Measurements from ENCODE around the gene ARHGAP44. TPM values are rescaled to one million over a fixed set of nuclear protein-coding genes. Genes with fewer than 3 reads are reported as not detected.

ARHGAP44 gene
- total RNA-seq, 1 experiment from 2014 or later, result 9.9 TPM

- Histone ChIP-seq H2BK15ac (ENCODE audit: low read depth, low read length) (no peak overlapping the region), H2AK5ac (ENCODE audit: insufficient read length, low read length) (no peak overlapping the region), H3K4ac (ENCODE audit: low read depth, low read length) (no peak overlapping the region), H3K9me3 (ENCODE audit: control insufficient read depth, low read depth, low read length) (no peaks in the 10 kb centered on the region), H3K27ac (ENCODE audit: insufficient read length, low read depth, low read length) (no peak overlapping the region), H2BK5ac (ENCODE audit: insufficient read length, low read length) (no peak overlapping the region), H4K91ac (ENCODE audit: insufficient read length, low read depth, low read length) (no peak overlapping the region), H2BK120ac (ENCODE audit: low read depth, low read length, poor library complexity, severe bottlenecking) (no peak overlapping the region), H3K27me3 (ENCODE audit: insufficient read depth, low read length) (no peaks in the 10 kb centered on the region), H3K4me2 (ENCODE audit: insufficient read depth, insufficient read length, low read length) (no peak overlapping the region), H2BK20ac (ENCODE audit: low read depth, low read length, poor library complexity, severe bottlenecking) (no peak overlapping the region), H3T11ph (ENCODE audit: low read length) (no peak overlapping the region), H2BK12ac (ENCODE audit: insufficient read length, low read depth, low read length) (no peak overlapping the region), H4K8ac (replicated peaks; ENCODE audit: insufficient read length, low read depth, low read length) (no peak overlapping the region), H3K9ac (ENCODE audit: extremely low read depth, insufficient read length, low read length) (no peak overlapping the region), H3K79me2 (ENCODE audit: insufficient read depth, low read length) (no peaks in the 10 kb centered on the region), H3K14ac (ENCODE audit: insufficient read depth, low read length) (no peak overlapping the region), H2AFZ (ENCODE audit: low read length) (no peak overlapping the region), H3K79me1 (ENCODE audit: insufficient read depth, low read depth, low read length, poor library complexity, severe bottlenecking) (no peaks in the 10 kb centered on the region), H4K5ac (ENCODE audit: insufficient read length, low read depth, low read length) (no peak overlapping the region), H3K18ac (ENCODE audit: insufficient read length, low read depth, low read length) (no peak overlapping the region), H4K20me1 (ENCODE audit: control insufficient read depth, insufficient read depth, insufficient read length) (no peaks in the 10 kb centered on the region), H3K23me2 (ENCODE audit: insufficient read length, low read depth, low read length, poor library complexity, severe bottlenecking) (no peaks in the 10 kb centered on the region), H3K4me1 (ENCODE audit: insufficient read depth, low read length) (no peaks in the 10 kb centered on the region; the same call in 1 of the 2 replicates), H3K56ac (ENCODE audit: insufficient read length, low read depth, low read length) (no peak overlapping the region), H3K23ac (ENCODE audit: insufficient read length, low read depth, low read length) (no peak overlapping the region)
- no peaks in the 10 kb centered on the region for H3K36me3 Mint-ChIP-seq (ENCODE audit: insufficient read depth in 1 of 3, low read depth in 3 of 3)
- TF ChIP-seq CTCF (conservative IDR thresholded peaks at IDR 0.05), result no peak
- H3K4me3 Mint-ChIP-seq, result no peak overlapping the region
- peaks cover 24 to 28% of the 10 kb centered on the region in 2 experiments for H3K4me1 Mint-ChIP-seq
- peaks cover 0 to 3% of the 10 kb centered on the region in 2 experiments; a peak in 3 of 5 replicates for H3K9me3 Mint-ChIP-seq
- peaks cover 4% of the 10 kb centered on the region for H3K27me3 Mint-ChIP-seq (ENCODE audit: low read depth)
- H3K27ac Mint-ChIP-seq, result no peak overlapping the region
- DNase-seq, result no peak
Observed at GRCh38 chr17:13025687-13026086, 236.4 kb downstream of the ARHGAP44 start.
